ENCODE measurements around the gene INPP5F. TPM values are rescaled to one million over a fixed set of nuclear protein-coding genes. Genes with fewer than 3 reads are reported as not detected.

The INPP5F gene
- total and polyA plus RNA-seq, 10 of the 15 experiments (the other 5 are each of a cell fraction or from before 2014, with no cell fraction given), result 6.0 to 49.3 (median 34.3) TPM

- TF ChIP-seq ZBTB11 (CRISPR knock-in tag; IDR thresholded peaks at IDR 0.05), result no peak
- no peak for TF ChIP-seq YY1 (IDR thresholded peaks at IDR 0.05; ENCODE audit: low read depth, low read length)
- no peak for TF ChIP-seq BCLAF1 (IDR thresholded peaks at IDR 0.05)
- TF ChIP-seq MEF2A (IDR thresholded peaks at IDR 0.05; ENCODE audit: insufficient read depth, low read depth, low read length), result no peak
- no peak for TF ChIP-seq POU2F2 (IDR thresholded peaks at IDR 0.05; ENCODE audit: borderline replicate concordance, low read depth, low read length)
- TF ChIP-seq CHD4 (IDR thresholded peaks at IDR 0.05), result no peak
- TF ChIP-seq EED (IDR thresholded peaks at IDR 0.05; ENCODE audit: low read depth), result peak; percentile 32
- TF ChIP-seq CBFB (IDR thresholded peaks at IDR 0.05; ENCODE audit: low read depth), result no peak
- peak; percentile 35; the same call in 1 of the 2 replicates for TF ChIP-seq PAX5 (IDR thresholded peaks at IDR 0.05; ENCODE audit: borderline replicate concordance, low read depth, low read length)
- TF ChIP-seq SIN3A (IDR thresholded peaks at IDR 0.05; ENCODE audit: low read depth, low read length), result no peak
- no peak for TF ChIP-seq LARP7 (IDR thresholded peaks at IDR 0.05)
- no peak for TF ChIP-seq USF1 (IDR thresholded peaks at IDR 0.05; ENCODE audit: borderline replicate concordance, extremely low read length, insufficient read depth, low read depth, low read length)
- TF ChIP-seq KDM1A (IDR thresholded peaks at IDR 0.05; ENCODE audit: borderline replicate concordance), result no peak
- TF ChIP-seq TCF7 (IDR thresholded peaks at IDR 0.05; ENCODE audit: borderline replicate concordance), result peak; percentile 15; the same call in 1 of the 2 replicates
- TF ChIP-seq GABPA (IDR thresholded peaks at IDR 0.05; ENCODE audit: low read depth), result 0 out of 2 replicates have a peak, but pooled peaks have one; percentile 49
- no peak for TF ChIP-seq SIX5 (IDR thresholded peaks at IDR 0.05; ENCODE audit: low read depth, low read length, severe bottlenecking)
- TF ChIP-seq KLF5 (IDR thresholded peaks at IDR 0.05; ENCODE audit: partially characterized antibody), result no peak
- no peak for TF ChIP-seq RAD21 (IDR thresholded peaks at IDR 0.05; ENCODE audit: insufficient read depth, low read depth, low read length)
- no peak for TF ChIP-seq RAD51 (IDR thresholded peaks at IDR 0.05)
- no peak for TF ChIP-seq USF2 (IDR thresholded peaks at IDR 0.05; ENCODE audit: borderline replicate concordance, low read depth, low read length)
These were observed 995 bp upstream of the INPP5F start (continued) for GRCh38 chr10:119724593-119725516.
